Mucosa of rectum (tissue), 2 donors: Measurements from ENCODE around the gene LAMTOR1.

Source experiments
- H3K27ac ChIP-seq, 2 donors: one replicate each; pipeline ENCODE4 v1.7.0; 2013; ENCODE audit warnings: inconsistent platforms in 2 of 2, low read depth in 2 of 2, low read length in 2 of 2
- H3K27me3 ChIP-seq, 2 donors: one replicate each; pipeline ENCODE4 v1.7.0; 2013; ENCODE audit warnings: low read length in 2 of 2; ENCODE audit not compliant: control insufficient read depth in 2 of 2, insufficient read depth in 2 of 2
- H3K36me3 ChIP-seq, 2 donors: one replicate each; pipeline ENCODE4 v1.7.0; 2013; ENCODE audit warnings: low read length in 2 of 2; ENCODE audit not compliant: control insufficient read depth in 2 of 2, insufficient read depth in 2 of 2
- H3K4me1 ChIP-seq, 2 donors: one replicate each; pipeline ENCODE4 v1.7.0; 2013; ENCODE audit warnings: low read length in 2 of 2, mild to moderate bottlenecking in 1 of 2; ENCODE audit not compliant: control insufficient read depth in 2 of 2, insufficient read depth in 2 of 2
- H3K4me3 ChIP-seq, 2 donors: one replicate each; pipeline ENCODE4 v1.7.0; 2013; ENCODE audit warnings: low read length in 2 of 2
- H3K9ac ChIP-seq, 2 donors: one replicate each; pipeline ENCODE4 v1.7.0; 2013; ENCODE audit warnings: low read length in 2 of 2, low read depth in 1 of 2, mild to moderate bottlenecking in 1 of 2
- H3K9me3 ChIP-seq, 2 donors: one replicate each; pipeline ENCODE4 v1.7.0; 2013; ENCODE audit warnings: low read length in 2 of 2; ENCODE audit not compliant: control insufficient read depth in 2 of 2
- donor health status: healthy.
- donor health status: Normal muscosa, but diverticular disease.

LAMTOR1 gene

DNA sequence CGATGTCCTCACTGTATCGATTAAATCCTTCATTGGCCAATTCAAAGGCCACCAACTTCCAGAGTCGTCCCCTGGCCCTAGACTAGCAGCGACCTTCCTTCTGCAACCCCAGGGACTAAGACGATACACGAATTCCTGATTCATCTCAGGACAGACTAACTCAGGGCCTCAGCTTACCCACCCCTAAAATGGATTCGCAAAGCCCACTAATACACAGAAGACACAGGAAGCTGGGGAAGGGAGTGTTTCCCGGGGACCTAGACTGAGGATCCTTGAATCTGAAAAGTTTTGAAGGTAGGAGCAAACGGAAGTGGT is 509 bp downstream of the LAMTOR1 start:
- Histone ChIP-seq H3K27ac (peak overlapping the region; percentile 87 to 93), H3K9me3 (no peaks in the 10 kb centered on the region), H3K4me1 (peaks cover 24 to 25% of the 10 kb centered on the region in 2 donors), H3K36me3 (peaks cover 22 to 28% of the 10 kb centered on the region in 2 donors), H3K27me3 (no peaks in the 10 kb centered on the region), H3K9ac (peak overlapping the region; percentile 91 to 96), H3K4me3 (peak overlapping the region; percentile 81 to 90)

DNA sequence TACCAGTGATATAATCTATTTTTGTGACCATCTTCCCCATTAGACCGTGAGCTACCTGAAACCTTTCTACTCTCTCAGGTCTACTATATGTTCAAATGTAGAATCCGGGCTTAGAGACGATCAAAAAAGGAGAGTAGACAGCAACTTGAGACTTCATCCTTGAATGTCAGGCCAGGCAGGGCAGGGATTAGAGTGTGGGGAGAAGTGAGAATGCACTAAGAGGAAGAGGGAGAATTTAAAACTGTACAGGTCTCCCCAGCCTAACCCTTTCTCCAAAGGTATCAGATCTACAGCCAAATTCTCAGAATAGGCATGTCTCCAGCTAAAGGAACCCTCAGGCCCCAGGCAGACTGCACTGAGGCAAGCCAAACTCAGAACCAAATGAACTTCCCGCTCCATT is 935 bp downstream of the LAMTOR1 start:
- peaks cover 24 to 25% of the 10 kb centered on the region in 2 donors for H3K4me1 ChIP-seq

DNA sequence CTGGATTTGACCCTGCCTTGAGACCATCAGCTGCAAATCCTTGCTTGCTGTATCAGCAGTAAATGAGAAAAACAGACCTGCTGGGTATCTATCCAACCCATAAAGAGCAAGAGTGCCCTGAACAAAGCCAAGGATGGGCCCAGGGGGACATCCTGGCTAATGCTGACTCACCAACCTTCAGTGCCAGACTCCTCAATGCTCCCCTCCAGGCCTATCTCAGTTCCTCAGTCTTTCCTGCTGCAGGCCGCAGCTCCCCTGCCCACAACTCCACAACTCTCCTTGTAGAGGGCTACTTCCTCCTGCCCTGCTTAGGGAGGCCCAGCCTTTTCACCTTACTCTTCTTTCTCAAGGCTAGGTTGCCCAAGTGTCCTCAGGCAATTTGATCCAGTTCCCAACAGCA is 2.6 kb downstream of the LAMTOR1 start:
- H3K4me1 ChIP-seq, result peaks cover 24 to 25% of the 10 kb centered on the region in 2 donors
- no peak overlapping the region for H3K4me3 ChIP-seq
- H3K36me3 ChIP-seq, result peaks cover 29 to 41% of the 10 kb centered on the region in 2 donors
- H3K9ac ChIP-seq, result no peak overlapping the region
- no peak overlapping the region for H3K27ac ChIP-seq
- no peaks in the 10 kb centered on the region for H3K27me3 ChIP-seq
- H3K9me3 ChIP-seq, result no peaks in the 10 kb centered on the region

More for the DNA sequence above, 935 bp downstream of the LAMTOR1 start:
- Histone ChIP-seq H3K27me3 (no peaks in the 10 kb centered on the region), H3K9me3 (no peaks in the 10 kb centered on the region), H3K27ac (peak overlapping the region; percentile 87 to 93), H3K36me3 (peaks cover 26 to 32% of the 10 kb centered on the region in 2 donors), H3K9ac (peak overlapping the region; percentile 91 to 96), H3K4me3 (peak overlapping the region; percentile 81 to 90)

DNA sequence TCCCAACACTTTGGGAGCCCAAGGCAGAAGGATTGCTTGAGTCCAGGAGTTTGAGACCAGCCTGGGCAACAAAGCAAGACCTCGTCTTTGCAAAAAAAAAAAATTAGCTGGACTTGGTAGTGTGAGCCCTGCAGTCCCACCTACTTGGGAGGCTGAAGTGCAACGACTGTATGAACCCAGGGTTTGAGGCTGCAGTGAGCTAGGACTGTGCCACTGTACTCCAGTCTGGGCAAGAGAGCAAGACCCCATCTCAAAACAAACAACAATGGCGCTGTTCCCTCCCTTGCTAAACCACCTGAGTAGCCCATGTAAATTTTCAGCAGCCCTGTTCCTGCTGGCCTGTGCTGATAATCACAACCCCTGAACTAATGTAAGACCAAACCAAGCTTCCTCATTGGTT is 3.1 kb downstream of the LAMTOR1 start:
- Histone ChIP-seq H3K4me3 (no peak overlapping the region), H3K9me3 (no peaks in the 10 kb centered on the region), H3K9ac (peak overlapping the region in 1 of 2 donors; percentile 8), H3K4me1 (peaks cover 24 to 25% of the 10 kb centered on the region in 2 donors), H3K27me3 (no peaks in the 10 kb centered on the region), H3K27ac (no peak overlapping the region), H3K36me3 (peaks cover 32 to 43% of the 10 kb centered on the region in 2 donors)

DNA sequence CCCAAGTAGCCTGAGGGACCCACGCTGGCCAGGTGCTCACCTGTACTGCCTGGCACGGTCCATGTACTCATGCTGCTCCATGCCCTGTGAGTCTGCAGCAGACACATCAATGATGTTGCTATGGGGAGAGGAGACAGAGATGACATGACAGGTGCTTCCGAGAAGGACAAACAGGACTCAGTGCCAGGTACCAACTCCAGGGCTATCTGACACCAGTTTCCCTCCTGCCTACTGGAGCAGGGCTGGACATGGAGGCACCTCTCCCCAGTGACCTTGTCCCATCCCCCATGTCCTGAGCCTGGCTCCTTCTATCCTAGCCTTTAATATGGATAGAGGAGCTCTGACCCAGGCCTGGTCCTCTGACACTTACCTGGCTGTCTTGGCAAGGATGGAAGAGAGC is 4.4 kb downstream of the LAMTOR1 start:
- H3K27ac ChIP-seq, result no peak overlapping the region
- H3K9me3 ChIP-seq, result no peaks in the 10 kb centered on the region
- no peak overlapping the region for H3K4me3 ChIP-seq
- peaks cover 22 to 24% of the 10 kb centered on the region in 2 donors for H3K4me1 ChIP-seq
- no peaks in the 10 kb centered on the region for H3K27me3 ChIP-seq
- H3K36me3 ChIP-seq, result peaks cover 39 to 51% of the 10 kb centered on the region in 2 donors
- no peak overlapping the region for H3K9ac ChIP-seq

DNA sequence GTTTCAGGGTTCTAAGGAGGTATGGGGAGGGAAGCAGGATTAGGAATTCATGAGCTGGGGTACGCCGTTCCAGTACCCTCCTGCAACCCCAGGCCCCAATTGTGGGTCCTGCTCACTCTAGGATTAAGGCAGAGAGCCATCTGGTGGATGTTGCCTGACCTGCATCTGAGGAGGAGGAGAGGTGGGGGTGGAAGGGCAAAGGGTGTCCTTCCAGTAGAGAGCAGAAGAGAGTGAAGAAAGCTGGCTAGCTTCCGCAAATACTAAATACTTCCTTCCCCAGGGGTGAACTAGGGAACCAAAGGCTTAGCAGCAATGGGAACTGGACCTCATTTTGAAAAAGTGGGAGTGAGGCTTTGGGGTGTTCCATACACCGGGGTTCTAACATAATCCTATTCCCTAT is 11.8 kb downstream of the LAMTOR1 start:
- no peaks in the 10 kb centered on the region for H3K9me3 ChIP-seq
- H3K4me3 ChIP-seq, result no peak overlapping the region
- peaks cover 28 to 37% of the 10 kb centered on the region in 2 donors for H3K36me3 ChIP-seq
- peaks cover 7 to 8% of the 10 kb centered on the region in 2 donors for H3K4me1 ChIP-seq
- H3K27ac ChIP-seq, result peak overlapping the region; percentile 7 to 50
- H3K9ac ChIP-seq, result peak overlapping the region in 1 of 2 donors; percentile 34
- H3K27me3 ChIP-seq, result no peaks in the 10 kb centered on the region

DNA sequence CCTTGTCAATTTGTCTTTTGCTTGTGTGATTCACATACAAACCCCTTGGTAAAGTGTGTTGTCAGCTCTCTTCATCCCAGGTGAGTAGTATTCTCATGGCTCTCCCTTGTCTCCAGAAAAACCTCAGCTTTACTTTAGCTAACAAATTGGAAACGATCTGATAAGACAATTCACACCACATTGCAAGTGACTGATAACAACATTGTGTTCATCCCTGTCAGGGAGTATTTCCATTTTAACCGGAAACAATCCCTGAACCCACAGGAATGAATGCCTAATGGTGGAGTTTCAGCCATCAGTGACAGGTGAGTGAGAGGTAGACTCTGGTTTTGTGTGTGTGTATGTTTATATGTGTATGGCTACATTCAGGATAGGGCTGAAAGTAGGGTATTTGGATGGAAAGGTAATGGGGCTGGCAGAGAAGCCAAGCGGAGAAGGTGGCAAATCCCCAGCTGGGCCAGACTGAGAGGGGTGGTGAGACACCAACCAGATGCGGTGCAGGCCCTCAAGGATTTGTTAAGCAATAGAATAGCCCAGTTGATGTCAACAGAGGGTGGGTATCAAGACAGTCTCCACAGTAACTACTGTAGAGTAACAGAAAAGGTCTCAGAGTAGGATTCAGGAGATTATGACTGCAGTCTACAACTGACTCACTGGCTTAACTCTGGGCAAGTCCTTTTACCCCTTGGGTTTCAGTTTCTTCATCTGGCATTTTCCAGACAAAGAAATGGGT is 14.9 kb downstream of the LAMTOR1 start:
- no peak overlapping the region for H3K27ac ChIP-seq
- H3K4me1 ChIP-seq, result peaks cover 8 to 15% of the 10 kb centered on the region in 2 donors
- peaks cover 18 to 26% of the 10 kb centered on the region in 2 donors for H3K36me3 ChIP-seq
- H3K27me3 ChIP-seq, result no peaks in the 10 kb centered on the region
- H3K4me3 ChIP-seq, result no peak overlapping the region
- no peak overlapping the region for H3K9ac ChIP-seq
- no peaks in the 10 kb centered on the region for H3K9me3 ChIP-seq

DNA sequence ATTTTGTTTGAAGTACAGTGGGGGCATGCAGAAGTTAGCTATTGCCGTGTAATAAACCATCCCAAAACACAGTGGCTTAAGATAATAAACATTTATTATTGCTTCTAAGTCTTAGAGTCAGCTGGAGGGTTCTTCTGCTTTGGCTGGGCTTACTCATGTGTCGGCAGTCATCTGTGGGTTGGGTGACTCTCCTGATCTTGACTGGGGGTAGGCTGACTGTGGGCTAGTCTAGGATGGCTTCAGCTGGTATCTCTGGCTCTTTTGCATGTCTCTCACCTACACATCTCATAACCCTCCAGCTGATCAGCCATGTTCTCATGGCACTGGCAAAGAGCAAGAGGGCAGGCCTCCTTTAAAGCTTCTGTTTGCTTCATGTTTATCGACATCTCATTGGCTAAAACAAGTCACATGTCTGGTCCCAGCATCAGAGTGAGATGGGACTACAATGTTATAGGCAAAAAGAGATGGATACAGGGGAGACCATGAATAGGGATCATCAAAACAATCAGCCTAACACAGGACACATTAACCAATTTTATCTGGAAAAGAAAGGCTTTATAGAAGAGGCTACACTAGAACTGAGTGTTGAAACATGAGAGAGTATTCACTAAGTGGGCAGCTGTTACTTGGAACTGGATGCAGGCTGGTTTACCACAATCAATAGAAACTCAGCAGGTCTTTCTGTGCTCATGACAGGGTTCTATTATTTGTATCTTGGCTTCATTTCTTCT is 17.3 kb downstream of the LAMTOR1 start:
- Histone ChIP-seq H3K4me3 (no peak overlapping the region), H3K9me3 (no peaks in the 10 kb centered on the region), H3K27ac (no peak overlapping the region), H3K9ac (no peak overlapping the region), H3K27me3 (no peaks in the 10 kb centered on the region), H3K4me1 (peaks cover 12 to 20% of the 10 kb centered on the region in 2 donors), H3K36me3 (peaks cover 16 to 26% of the 10 kb centered on the region in 2 donors)

DNA sequence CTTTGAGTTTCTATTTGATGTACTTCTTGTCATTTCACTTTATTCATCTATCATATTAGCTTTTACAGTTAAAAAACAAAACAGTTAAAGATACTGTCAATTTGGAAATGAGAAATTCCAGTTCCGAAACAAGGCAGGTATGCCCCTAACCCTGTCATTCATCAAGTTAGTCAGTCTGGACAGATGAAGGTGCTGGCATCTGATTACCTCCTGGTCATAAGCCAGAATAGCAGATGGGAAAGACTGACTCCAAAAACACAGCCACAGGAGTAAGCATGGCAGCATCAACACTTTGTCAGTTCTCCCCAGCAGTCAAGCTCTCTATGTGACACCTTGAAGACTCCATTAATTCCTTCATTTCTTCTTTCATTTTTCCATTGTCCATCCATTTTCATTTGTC is 18.1 kb downstream of the LAMTOR1 start:
- no peak overlapping the region for H3K4me3 ChIP-seq
- peaks cover 8 to 21% of the 10 kb centered on the region in 2 donors for H3K36me3 ChIP-seq
- no peak overlapping the region for H3K9ac ChIP-seq
- H3K27me3 ChIP-seq, result no peaks in the 10 kb centered on the region
- peaks cover 12 to 18% of the 10 kb centered on the region in 2 donors for H3K4me1 ChIP-seq
- H3K9me3 ChIP-seq, result no peaks in the 10 kb centered on the region
- H3K27ac ChIP-seq, result no peak overlapping the region

DNA sequence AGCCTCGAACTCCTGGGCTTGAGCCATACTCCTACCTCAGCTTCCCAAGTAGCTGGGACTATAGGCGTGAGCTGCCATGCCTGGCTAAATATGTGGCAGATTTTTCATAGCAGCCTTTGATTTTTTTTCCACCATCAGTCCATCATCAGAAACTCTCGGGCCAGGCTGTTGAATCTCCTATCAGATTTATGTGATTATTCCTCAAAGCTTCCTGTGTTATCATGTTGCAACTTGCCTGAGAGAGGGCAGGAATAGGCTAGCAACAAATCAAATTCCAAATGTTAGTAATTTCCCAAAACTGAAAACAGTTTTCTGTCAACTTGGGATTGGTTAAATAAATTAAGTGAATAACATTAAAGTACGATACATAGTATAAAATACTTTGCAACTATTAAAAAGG is 19.0 kb downstream of the LAMTOR1 start:
- H3K4me3 ChIP-seq, result no peak overlapping the region
- no peaks in the 10 kb centered on the region for H3K9me3 ChIP-seq
- peaks cover 4 to 12% of the 10 kb centered on the region in 2 donors for H3K36me3 ChIP-seq
- H3K4me1 ChIP-seq, result peaks cover 12 to 18% of the 10 kb centered on the region in 2 donors
- H3K9ac ChIP-seq, result no peak overlapping the region
- no peak overlapping the region for H3K27ac ChIP-seq
- H3K27me3 ChIP-seq, result no peaks in the 10 kb centered on the region
